HCEC 1CT (cell line): Measurements from ENCODE around the gene SLC25A38.
"Not testable (repeated sequence)": the region's sequence is repeated elsewhere in the genome, so short reads cannot be mapped to it uniquely, and the experiment has no call there.

Experiments
- DNase-seq: peaks from one replicate; pipeline ENCODE4 v3.0.0-alpha.2; 2017

Gene SLC25A38

DNA sequence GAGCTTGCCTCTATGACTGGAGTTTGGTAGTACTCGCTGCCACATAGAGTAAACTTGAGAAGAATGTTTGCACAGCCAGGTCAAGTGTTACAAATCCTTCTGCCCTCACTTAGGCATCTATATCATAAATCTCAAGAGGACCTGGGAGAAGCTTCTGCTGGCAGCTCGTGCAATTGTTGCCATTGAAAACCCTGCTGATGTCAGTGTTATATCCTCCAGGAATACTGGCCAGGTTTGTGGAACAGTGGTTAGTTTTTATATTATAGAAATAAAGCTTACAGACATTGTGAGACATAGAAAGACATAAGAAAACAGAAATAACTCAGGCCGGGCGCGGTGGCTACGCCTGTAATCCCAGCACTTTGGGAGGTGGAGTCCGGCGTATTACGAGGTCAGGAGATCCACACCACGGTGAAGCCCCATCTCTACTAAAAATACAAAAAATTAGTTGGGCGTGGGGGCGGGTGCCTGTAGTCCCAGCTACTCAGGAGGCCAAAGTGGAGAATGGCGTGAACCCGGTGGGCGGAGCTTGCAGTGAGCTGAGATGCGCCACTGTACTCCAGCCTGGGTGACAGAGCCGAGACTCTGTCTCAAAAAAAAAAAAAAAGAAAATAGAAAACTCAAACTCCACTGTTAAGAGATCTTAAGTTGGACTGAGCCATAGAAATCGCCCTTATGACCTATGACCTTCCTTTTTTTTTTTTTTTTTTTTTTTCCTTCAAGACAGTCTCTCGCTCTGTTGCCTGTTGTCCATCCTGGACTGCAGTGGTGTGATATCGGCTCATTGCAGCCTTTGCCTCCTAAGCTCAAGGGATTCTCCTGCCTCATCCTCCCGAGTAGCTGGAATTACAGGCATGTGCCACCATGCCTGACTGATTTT, 25.6 kb downstream of the SLC25A38 start:
- no peak for DNase-seq

DNA sequence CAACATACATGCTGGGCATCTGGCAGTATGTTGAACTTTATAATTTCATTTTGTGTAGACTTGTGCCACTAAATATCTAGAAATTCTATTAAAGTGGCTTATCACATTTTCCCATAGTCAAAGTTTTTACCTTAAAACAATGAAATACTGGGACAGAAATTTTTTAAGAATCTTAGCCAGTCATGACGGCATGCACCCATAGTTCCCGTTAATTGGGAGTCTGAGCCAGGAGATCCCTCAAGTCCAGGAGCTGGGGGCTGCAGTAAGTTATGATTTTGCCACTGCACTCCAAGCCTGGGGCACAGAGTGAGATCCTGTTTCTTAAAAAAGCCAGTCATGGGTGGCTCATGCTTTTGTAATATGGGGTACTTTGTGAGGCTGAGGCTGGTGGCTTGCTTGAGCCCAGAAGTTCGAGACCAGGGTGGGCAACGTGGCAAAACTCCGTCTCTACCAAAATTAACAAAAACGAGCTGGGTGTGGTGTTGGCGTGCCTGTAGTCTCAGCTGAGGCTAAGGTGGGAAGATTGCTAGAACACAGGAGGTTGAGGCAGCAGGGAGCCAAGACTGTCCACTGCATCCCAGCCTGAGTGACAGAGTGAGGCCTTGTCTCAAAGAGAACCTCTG, 26.5 kb downstream of the SLC25A38 start:
- no peak for DNase-seq

DNA sequence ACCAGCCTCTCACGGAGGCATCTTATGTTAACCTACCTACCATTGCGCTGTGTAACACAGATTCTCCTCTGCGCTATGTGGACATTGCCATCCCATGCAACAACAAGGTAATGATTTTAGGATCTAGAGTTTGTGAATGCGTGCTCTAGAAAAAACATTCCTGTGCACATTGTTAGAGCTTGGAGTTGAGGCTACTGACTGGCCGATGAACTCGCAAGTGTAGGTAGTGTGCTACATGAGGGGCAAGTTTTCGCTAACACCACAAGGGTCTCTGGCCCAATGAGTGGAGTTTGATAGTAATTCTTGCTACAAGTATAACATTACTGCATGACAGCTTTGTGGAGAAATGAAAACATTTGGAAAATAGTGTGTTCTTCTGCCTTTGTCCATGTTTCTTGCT, 27.7 kb downstream of the SLC25A38 start:
- no peak for DNase-seq

DNA sequence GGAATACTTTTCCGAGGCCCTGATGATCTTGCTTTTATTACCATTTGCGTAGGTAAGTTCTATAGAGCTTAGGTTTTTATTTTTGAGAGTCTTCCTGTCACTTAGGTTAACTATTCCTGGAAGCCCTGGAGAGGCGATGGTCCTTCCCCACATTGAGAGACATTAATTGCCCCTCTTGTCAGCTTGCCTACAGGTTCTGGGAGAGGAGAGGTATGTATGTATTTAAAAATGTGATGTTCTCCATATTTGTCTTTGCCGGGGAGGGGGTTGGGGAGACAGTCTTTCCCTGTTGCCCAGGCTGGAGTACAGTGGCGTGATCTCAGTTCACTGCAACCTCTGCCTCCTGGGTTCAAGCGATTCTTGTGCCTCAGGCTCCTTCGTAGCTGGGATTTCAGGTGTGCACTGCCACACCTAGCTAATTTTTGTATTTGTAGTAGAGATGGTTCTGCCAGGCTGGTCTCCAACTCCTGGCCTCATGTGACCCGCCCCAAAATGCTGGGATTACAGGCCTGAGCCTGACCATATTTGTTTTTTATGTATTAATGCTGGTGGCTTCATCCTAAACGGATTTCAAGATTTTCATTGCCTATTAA, 29.6 kb downstream of the SLC25A38 start:
- DNase-seq: no peak

DNA sequence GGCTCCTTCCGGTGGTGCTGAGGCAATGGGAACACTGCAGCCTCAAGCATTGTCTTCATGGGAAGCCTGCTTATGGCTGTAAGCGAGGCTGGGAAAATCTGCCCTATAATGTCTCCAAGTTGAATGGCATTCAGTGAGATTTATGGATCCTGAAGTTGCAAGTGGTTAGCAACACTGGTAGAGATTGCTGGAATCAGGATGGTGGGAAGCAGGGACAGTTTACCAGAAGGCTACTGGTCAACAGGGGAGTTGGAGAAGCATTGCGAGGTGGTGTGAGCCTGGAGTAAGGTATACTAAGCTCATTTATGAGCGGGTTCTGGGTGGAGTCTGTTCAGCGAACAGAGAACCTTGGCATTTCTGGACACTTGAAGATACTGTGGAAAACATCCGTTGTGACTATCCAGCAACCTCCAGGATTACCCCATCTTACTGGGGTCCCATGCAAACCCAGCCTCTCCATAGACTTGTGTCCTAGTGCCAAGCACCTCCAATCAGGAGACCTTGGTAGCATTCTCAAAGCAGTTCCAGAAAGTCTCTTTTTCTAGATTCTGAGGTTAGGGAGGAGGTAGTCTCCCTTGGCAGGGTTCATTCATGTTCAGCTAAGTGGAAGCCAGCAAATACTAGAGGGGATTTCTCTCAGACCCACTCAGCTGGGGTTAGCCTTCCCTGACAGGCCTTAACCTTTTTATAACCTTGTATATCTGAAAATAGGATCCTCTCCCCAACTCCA, 30.7 kb downstream of the SLC25A38 start:
- DNase-seq: no peak

DNA sequence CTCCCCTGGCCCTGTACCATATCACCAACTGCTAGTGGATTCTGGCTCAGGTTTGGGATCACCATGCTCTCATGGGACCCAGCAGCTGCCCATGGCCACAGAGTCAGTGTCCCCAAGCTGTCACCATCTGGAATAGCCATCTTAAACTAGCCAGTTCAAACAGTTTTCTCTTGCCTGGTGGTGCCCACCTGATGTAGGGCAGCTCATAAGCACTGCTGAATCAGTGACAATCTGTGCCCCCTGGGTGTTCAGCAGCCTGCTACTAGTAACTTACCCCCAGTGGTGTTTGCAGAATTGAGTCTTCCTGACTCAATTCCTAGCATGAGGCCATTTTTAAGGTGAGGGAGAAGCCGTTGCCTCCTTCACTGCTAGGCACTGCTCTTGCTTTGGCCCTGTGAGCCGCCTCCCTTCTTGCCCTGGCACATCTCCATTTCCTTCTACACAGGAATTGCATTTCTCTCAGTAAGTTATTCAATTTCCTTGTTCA, 31.3 kb downstream of the SLC25A38 start:
- DNase-seq: no peak

DNA sequence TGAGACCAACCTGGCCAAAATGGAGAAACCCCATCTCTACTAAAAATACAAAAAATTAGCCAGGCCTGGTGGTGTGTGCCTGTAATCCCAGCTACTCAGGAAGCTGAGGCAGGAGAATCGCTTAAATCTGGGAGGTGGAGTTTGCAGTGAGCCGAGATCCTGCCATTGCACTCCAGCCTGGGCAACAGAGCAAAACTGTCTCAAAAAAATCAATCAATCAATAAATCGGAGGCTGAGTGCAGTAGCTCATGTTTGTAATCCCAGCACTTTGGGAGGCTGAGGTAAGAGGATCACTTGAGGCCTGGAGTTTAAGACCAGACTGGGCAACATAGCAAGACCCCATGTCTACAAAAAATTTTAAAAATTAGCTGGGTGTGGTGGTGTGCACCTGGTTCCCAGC, 32.1 kb downstream of the SLC25A38 start:
- not testable (repeated sequence) for DNase-seq

DNA sequence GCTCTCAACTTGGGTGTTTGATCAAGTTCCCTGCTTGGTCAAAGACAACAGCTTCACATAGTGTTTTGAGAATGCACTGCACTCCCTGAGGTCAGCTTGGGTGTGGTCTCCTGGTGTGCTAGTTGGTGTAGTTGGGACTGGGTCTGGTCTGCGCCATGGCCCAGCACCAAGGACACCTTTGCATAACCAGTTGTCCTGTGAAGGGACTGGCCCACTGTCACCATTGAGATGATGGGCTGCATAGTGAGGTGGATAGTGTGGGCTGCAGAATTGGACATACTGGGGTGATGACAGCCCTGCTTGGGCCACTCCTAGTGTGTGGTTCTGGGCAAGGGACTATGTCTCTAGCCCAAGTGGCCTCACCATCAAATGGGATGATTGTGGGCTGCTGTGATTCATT, 32.8 kb downstream of the SLC25A38 start:
- DNase-seq: no peak

DNA sequence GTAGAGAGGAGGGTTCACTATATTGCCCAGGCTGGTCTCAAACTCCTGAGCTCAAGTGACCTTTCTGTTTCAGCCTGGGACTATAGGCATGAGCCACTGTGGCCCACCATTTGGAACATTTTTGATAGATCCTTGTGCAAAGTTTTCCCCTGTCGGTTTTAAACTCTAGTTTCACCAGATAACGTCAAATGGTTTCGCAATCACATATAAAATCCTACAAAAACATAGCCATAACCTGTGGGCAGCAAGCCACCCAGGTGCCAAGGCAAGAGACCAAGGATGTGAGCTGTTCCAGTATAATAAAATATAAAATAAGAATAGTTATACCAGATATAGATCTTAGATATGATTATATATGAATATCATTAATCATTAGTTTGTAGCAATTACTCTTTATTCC, 33.8 kb downstream of the SLC25A38 start:
- DNase-seq: not testable (repeated sequence)

DNA sequence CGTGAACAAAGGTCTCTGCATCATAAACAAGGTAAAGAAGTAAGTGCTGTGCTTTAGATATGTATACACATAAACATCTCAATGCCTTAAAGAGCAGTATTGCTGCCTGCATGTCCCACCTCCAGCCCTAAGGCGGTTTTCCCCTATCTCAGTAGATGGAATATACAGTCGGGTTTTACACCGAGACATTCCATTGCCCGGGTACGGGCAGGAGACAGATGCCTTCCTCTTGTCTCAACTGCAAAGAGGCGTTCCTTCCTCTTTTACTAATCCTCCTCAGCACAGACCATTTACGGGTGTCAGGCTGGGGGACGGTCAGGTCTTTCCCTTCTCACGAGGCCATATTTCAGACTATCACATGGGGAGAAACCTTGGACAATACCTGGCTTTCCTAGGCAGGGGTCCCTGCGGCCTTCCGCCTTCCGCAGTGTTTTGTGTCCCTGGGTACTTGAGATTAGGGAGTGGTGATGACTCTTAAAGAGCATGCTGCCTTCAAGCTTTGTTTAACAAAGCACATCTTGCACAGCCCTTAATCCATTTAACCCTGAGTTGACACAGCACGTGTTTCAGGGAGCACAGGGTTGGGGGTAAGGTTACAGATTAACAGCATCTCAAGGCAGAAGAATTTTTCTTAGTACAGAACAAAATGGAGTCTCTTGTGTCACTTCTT, 35.5 kb downstream of the SLC25A38 start:
- DNase-seq: not testable (repeated sequence)

DNA sequence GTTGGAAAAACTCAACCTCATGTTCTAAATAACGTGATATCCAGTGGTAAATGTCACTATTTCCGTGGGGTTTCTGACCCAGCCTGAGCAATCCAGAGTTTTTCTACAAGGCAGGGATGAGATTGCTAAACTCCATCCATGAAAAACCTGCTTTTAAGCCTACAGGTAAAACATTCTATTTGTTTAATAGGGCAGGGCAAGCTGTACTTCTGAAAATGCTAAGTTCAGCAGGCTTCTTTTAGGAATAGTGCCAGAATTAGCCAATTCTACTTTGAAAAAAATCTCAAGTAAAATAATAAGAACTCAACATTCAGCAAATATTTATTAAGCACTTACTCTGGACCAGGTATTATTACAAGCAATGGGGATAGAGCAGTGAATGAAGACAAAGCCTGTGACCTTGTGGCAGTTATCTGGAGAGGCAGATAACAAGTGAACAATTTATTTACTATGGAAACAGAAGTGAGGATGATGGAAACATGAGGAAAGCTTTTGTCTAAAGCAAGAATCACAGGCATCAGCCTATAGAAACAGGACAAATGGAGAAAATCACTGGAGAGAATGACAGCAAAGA, 36.7 kb downstream of the SLC25A38 start:
- DNase-seq: no peak

DNA sequence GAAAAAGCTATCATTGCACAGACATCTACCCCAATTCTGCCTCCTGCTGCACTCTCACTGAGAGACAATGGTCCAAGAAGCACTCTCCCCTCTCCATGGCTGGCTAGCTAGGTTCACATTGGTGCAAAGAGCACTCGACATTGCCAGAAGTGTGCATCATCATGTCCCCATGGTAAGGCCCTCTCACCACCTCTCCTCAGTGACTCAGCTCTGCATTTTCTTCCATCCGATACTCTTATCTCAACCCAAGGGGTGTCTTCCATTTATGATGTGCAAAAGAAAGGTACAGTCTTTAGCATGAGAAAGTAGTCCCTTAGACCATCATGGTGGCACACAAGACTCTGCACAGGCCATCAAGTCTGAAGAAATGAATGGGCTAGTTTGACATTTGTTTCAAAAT, 37.4 kb downstream of the SLC25A38 start:
- DNase-seq: no peak

DNA sequence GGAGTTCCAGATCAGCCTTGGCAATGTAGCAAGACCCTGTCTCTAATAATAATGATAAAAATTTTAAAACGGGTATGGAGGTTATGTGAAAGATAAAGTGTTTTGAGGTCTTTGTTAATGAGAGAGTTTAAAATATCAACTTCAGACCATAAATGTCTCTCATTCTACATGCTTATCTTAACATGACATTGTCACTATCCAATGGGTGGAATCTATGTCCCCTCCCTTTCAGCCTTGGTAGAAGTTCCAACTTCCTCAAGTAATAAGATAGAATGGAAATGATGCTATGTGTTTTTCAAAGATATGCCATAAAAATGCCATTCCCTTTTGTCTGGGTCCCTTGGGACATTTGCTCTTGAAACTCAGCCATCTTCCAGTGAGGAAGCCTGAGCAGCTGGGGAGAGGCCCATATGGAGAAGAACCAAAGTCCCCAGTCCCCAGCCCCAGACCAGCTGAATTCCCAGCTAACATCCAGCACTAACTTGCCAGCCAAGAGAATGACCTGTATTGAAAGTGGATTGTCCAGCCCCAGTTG, 40.3 kb downstream of the SLC25A38 start:
- DNase-seq: no peak

DNA sequence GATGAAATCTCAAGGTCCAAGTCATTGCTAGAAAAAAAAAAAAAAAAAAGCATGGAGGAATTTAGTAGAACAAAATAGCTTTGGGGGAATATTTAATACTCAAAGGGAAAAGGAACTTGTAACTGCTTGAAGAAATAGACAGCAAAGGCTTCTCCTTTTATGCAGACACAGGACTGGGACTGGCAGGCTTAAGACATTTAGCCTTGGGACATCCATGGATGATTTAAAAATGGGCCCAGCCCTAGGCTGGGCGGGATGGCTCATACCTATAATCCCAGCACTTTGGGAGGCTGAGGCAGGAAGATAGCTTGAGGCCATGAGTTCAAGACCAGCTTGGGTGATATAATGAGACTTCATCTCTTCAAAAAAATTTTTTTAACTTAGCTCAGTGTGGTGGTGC, 43.1 kb downstream of the SLC25A38 start:
- DNase-seq: no peak

DNA sequence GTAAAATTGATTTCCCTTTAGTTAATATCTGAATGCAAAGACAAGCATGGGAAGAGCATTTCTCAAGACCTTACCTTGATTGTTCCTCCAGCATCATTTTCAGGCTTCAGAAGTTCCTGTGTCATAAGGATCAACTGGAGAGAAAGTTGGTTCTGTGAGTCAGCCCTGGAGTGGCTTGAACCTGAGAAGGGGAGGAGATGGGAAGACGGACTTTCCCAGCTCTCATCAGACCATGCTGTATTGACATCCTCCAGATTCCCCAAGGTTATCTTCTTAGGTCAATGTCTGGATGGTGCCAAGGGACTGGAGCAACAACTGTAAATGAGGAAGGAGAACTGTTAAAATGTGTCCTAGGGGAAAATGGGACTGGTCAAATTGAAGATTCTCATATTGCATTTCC, 44.3 kb downstream of the SLC25A38 start:
- no peak for DNase-seq

DNA sequence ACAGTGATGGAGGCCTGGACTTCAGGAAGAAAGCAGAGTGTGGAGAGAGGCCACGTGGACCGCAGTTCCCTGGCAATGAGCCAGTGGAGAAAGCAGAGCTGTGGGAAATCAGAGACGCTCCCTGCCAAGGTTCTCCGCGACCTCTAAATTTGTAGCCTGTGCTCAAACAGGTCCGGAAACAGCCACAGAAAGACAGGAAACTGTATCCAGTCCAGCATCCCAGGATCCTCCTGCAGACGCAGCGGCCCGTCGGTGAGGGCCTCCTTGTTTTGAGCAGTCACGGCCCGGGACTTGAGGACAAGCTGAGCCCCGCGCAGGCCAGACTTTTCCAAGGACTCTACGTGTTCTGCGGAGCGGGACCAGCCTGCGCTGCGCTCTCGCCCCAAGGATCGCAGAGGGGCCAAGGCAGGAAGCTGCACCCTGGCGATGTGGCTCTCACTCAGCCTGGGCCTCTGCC, 45.6 kb downstream of the SLC25A38 start:
- DNase-seq: no peak

DNA sequence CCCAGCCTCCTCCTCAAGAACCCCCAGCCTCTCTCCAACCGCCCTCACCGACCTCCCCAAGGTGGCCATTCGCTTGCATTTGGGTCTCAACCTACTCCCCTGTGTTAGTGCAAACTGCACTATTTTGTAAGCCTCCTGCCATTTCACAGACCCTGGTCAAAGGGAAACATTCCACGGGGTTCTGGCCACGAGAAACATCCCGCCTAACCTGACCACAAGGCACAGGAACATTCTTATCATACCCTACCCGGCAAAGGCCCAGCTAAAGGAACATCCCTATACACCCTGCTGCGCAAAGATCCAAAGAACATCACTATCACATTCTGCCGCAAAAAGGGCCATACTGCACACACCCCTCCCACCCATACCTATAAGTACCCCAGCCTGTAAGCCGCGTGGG, 46.3 kb downstream of the SLC25A38 start:
- no peak for DNase-seq

DNA sequence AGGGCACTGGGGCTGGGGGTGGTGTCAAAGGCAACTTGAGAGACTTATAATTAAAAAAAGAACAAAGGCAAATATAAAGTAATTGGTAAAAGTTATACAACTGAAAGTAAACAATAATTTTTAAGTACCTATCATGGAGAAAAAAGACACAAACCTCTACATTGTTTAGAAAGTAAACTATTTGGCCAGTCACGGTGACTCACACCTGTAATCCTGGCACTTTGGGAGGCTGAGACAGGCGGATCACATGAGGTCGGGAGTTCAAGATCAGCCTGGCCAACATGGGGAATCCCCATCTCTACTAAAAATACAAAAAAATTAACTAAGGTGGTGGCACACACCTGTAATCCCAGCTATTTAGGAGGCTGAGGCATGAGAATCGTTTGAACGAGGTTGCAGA, 49.2 kb downstream of the SLC25A38 start:
- no peak for DNase-seq

DNA sequence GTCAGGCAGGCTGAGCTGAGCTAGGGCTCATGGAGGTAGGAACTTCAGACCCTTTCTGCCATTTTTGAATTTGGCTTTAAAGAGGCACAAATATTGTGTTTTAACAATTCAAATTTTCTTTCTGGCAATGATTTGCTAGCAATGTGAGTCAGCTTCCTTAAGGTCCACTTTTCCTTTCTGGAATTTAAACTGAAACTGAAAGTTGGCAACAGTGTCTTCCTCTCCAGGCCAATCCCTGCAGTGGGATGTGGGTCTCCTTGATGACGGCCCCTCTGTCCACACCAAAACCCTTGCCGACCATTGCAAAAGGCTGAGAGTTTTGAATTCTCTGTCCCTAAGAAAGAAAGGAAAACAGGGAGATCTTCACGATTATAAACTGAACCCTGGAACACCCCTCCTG, 50.5 kb downstream of the SLC25A38 start:
- peak; percentile 35 for DNase-seq

DNA sequence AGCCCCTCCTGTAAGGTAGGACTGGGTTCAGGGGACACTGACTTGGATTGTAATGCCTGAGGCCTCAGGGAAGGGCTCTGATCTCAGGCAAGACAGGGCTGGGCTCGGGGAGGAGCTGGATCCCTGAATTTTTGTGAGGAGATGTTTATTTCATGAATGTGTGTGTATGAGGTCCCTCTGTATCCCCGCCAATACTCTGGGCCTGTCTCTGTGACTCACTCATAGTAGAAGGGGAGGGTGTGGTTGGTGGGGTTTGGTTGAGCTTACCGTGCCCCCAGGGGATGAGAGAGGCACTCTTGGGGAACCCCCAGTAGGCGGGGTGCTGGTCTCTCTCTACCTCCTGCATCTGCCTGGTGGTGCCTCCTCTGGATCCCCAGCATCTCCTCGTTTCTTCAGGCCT, 51.4 kb downstream of the SLC25A38 start:
- peak; percentile 42 for DNase-seq

DNA sequence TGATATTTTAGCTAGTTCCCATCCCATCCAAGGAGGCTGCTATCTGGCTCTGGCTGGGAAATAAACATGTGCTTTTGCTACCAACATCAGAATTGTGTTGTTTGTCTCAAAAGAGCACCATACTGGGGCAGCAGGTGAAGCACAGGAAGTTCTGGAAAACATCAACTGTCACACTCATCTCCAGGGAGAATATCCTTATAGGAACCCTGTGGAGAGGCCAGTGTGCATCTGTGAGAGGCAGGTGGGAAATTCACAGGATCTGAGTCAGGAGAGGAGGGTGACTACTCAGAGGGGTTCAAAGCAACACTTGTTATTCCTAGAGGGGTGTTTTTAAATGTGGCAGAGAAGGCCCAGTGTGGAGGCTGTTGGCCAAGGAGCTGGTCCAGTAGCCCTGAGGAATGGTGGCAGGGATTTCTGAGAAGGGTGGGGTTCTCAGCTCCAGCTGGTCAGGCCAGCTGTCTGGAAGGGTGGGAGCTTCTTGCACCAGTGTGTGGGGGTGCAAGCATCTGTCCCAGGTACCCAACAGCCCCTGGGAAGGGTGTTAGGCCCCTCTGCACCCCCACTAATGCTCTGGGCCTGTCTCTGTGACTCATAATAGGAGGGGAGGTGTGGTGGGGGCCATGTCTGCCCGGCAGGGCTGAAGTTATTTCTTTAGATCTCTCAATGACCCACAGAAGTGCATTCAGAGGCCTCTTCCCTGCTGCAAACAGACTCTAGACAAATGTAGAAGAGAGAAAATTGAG, 52.0 kb downstream of the SLC25A38 start:
- no peak for DNase-seq
